NCI-H69 (cell line): ENCODE results near the gene MAST1.
"Not testable (repeated sequence)": the region's sequence is repeated elsewhere in the genome, so short reads cannot be mapped to it uniquely, and the experiment has no call there.

Experiments
- DNase-seq: peaks from one replicate; lab custom pipeline; 2025; lab: John Stamatoyannopoulos, UW

MAST1 gene

GRCh38 chr19:12838182-12838885, at the start of gene MAST1:
MAST1 (plus strand) TSS chr19:12838515; CDS start chr19:12838573, 58 bp downstream.
- DNase-seq = peak; percentile 90

DNA sequence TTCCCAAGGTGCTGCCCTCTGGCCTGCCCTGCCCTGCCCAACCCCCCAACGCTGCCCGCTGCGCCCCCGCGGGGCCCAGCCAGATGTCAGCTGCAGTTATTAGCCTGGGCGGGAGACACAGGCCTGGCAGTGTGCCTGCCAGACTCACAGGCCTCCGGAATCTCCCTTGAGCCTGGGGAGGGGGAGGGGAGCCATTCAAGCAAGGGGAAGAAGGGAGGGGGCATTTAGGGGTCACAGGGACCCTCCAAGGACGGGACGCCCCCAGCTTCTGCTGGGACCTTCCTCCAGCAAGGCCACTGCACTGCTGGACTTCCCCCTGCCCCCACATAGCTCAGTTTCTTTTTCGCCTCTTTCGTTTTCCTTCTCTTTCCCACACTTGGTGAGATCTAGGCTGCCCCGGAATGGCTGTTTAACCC, 49.6 kb upstream of the MAST1 start:
- peak; percentile 96 for DNase-seq

- peak; percentile 95 for DNase-seq
Observed at GRCh38 chr19:12789098-12789903, 49.0 kb upstream of the MAST1 start.

DNA sequence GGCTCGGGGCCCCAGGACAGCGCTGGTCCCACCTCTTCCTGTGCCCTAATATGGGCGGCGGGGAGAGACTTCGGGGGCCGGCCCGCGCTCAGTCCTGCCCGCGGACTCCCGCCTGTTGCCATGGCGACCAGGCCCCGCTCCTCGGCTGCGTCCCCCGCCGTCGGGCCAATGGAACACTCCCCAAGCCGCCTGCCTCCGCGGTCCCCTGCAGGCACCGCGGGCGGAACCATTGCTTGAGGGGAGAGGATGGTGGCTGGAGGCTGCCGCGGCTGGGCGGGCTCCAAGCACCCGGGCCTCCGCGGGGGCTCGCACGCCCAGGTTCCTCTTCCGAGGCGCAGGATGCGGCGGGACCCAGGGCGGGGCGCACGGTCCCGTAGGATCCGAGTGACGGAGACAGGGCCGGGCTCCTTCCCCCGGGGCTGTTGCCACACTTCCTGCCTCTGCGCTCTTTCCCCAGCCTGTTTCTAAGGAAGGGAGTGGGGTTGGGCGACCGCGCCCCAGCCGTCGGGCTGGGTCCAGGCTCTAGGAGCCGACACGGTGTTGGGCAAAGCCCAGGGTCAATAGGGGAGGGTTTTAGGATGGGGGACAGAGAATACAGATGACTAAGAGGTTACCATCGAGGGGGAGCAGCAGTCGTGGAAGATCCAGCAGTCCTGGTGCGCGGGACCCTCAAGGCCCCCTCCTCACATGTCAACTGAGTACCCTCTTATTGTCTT, 48.3 kb upstream of the MAST1 start:
- peak; percentile 99 for DNase-seq

DNA sequence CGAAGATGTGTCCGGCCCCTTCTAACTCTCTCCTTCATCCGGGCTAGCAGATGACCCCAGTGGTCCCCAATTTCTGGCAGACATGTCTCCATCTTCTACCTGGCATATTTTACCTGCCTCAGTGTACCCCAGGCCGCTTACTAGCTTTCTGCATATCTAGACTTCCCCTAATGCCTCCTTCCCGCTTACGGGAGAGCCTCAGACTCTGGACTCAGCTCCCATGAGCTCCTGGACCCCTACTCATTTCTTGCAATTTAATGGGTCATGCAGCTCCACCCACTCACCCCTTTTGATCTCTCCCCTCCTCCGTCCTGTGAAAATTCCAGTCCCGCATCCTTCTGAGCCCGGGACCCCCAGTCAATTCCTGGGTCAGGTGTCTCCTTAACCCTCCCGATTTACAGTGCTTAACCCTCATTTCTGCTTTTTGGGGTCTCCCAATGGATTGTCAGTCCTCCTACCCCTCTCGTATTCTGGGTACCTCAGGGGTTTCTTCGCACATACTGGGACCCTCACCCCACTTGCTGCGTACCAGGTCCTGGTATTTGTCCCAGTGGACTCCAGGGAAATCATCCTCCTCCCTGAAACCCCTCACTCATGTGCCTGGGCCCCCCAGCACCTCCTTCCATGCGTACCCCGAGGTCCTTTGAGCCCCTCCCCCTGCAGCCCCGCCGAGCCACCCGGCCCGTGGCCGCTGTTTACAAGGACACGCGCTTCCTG, 47.5 kb upstream of the MAST1 start:
- peak; percentile 58 for DNase-seq

GRCh38 chr19:12791345-12792050, 46.8 kb upstream of the MAST1 start, which contains the start of gene JUNB:
JUNB (plus strand) TSS chr19:12791486; CDS start chr19:12791772, 286 bp downstream.
- peak; percentile 99 for DNase-seq

DNA sequence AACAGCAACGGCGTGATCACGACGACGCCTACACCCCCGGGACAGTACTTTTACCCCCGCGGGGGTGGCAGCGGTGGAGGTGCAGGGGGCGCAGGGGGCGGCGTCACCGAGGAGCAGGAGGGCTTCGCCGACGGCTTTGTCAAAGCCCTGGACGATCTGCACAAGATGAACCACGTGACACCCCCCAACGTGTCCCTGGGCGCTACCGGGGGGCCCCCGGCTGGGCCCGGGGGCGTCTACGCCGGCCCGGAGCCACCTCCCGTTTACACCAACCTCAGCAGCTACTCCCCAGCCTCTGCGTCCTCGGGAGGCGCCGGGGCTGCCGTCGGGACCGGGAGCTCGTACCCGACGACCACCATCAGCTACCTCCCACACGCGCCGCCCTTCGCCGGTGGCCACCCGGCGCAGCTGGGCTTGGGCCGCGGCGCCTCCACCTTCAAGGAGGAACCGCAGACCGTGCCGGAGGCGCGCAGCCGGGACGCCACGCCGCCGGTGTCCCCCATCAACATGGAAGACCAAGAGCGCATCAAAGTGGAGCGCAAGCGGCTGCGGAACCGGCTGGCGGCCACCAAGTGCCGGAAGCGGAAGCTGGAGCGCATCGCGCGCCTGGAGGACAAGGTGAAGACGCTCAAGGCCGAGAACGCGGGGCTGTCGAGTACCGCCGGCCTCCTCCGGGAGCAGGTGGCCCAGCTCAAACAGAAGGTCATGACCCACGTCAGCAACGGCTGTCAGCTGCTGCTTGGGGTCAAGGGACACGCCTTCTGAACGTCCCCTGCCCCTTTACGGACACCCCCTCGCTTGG, 46.1 kb upstream of the MAST1 start:
- DNase-seq = peak; percentile 89

GRCh38 chr19:12792853-12793289, 45.4 kb upstream of the MAST1 start:
- DNase-seq = peak; percentile 66

GRCh38 chr19:12793290-12794195, 44.8 kb upstream of the MAST1 start:
- DNase-seq = peak; percentile 96

GRCh38 chr19:12794196-12794941, 43.9 kb upstream of the MAST1 start:
- peak; percentile 33 for DNase-seq

DNA sequence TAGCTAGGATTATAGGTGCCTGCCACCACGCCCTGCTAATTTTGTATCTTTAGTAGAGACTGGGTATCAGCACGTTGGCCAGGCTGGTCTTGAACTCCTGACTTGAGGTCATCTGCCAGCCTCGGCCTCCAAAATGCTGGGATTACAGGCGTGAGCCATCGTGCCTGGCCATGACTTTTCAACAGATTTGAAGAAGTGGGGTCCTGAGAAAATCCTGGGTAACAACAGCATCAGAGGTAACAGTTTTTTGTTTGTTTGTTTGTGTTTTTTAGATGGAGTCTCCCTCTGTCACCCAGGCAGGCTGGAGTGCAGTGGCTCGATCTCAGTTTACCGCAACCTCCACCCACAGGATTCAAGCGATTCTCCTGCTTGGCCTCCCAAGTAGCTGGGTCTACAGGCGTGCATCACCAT, 43.3 kb upstream of the MAST1 start:
- no peak for DNase-seq

GRCh38 chr19:12796146-12797071, 41.9 kb upstream of the MAST1 start:
- peak; percentile 93 for DNase-seq

DNA sequence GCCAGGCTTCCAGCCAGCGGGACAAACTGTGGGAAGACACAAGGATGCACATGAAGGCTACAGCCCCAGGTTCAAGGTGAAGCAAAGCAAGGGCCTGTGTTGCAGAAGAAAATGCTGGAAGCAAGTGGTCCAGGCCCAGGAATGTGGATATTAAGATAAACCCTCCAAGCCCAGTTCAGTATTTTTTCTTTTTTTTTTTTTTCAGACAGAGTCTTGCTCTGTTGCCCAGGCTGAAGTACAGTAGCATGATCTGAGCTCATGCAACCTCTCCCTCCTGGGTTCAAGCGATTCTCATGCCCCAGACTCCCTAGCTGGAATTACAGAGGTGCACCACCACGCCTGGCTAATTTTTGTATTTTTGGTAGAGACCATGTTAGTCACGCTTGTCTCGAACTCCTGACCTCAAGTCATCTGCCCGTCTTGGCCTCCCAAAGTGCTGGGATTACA, 41.2 kb upstream of the MAST1 start:
- peak; percentile 29 for DNase-seq

DNA sequence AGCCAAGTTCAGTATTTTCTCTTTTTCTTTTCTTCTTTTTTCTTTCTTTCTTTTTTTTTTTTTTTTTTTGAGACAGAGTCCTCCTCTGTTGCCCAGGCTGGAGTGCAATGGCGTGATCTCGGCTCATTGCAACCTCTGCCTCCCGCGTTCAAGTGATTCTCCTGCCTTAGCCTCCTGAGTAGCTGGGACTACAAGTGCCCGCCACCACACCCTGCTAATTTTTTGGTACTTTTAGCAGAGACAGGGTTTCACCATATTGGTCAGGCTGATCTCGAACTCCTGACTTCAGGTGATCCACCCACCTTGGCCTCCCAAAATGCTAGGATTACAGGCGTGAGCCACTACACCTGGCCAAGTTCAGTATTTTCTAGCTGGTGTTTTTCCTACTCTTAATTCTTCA, 40.7 kb upstream of the MAST1 start:
- DNase-seq = not testable (repeated sequence)

DNA sequence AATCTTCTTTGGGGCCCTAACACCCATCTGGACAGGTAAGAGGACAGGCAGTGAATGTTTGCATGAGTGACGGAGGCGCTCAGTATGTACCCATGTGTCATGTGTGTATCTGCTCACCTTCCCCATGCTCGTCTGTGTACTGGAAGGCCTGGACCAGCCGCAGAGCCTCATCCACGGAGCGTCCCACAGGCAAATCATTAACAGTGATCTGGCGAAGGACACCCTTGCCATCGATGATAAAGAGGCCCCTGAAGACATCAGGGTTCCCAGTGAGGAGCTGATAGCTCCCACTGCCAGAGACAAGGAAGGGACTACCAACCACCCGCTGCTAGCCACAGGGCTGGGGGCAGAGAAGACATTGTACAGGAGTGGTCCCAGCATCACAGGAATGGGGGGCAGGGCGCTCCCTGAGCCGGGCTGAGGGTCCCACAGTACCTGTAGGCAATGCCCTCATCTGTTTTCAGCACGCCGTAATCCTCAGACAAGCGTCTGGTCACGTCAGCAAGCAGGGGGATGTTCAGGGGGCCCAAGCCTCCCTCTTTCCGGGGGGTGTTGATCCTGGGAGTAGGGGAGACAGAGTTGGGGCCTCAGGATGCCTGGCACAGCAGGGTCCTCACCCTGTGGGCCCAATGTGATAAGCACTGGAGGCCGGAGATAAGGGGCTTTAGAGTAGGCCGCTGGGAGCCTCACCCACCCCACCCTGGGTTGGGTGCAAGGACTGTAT, 38.4 kb upstream of the MAST1 start:
- no peak for DNase-seq

GRCh38 chr19:12800466-12800770, 37.9 kb upstream of the MAST1 start:
- DNase-seq = no peak
